HG02678 (cell line): Measurements from ENCODE around the gene NDNF.

Experiments
- ATAC-seq: cut with Tn5 transposase; IDR thresholded peaks from one replicate; pipeline ENCODE4 v1.9.1; 2021; ENCODE audit warnings: mild to moderate bottlenecking, moderate library complexity; ENCODE audit not compliant: unreplicated experiment

The NDNF gene

GRCh38 chr4:121015421-121015820 lies 56.9 kb downstream of the NDNF start:
- ATAC-seq: no peak

- ATAC-seq: no peak
Observed at GRCh38 chr4:121014544-121014943, 57.8 kb downstream of the NDNF start.

GRCh38 chr4:121011780-121012340 lies 60.5 kb downstream of the NDNF start:
- no peak for ATAC-seq

GRCh38 chr4:121011138-121011537 lies 61.2 kb downstream of the NDNF start:
- no peak for ATAC-seq

GRCh38 chr4:121009578-121010478 lies 62.5 kb downstream of the NDNF start:
- ATAC-seq: no peak

- ATAC-seq: no peak
Observed at GRCh38 chr4:121007660-121008059, 64.7 kb downstream of the NDNF start.

- no peak for ATAC-seq
Observed at GRCh38 chr4:121003863-121004262, 68.5 kb downstream of the NDNF start.

GRCh38 chr4:120995266-120996010 lies 76.9 kb downstream of the NDNF start:
- no peak for ATAC-seq

GRCh38 chr4:120994521-120994920 lies 77.8 kb downstream of the NDNF start:
- no peak for ATAC-seq

GRCh38 chr4:120991885-120992284 lies 80.5 kb downstream of the NDNF start:
- ATAC-seq: no peak

- no peak for ATAC-seq
Observed at GRCh38 chr4:120990246-120990645, 82.1 kb downstream of the NDNF start.
